HG02610 (cell line): ENCODE results near the gene LRRC46.

ENCODE experiments used
- ATAC-seq: cut with Tn5 transposase; IDR thresholded peaks from one replicate; pipeline ENCODE4 v1.9.1; 2021; ENCODE audit warnings: mild to moderate bottlenecking, moderate library complexity; ENCODE audit not compliant: unreplicated experiment

The LRRC46 gene, protein sequence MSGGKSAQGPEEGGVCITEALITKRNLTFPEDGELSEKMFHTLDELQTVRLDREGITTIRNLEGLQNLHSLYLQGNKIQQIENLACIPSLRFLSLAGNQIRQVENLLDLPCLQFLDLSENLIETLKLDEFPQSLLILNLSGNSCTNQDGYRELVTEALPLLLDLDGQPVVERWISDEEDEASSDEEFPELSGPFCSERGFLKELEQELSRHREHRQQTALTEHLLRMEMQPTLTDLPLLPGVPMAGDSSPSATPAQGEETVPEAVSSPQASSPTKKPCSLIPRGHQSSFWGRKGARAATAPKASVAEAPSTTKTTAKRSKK

DNA sequence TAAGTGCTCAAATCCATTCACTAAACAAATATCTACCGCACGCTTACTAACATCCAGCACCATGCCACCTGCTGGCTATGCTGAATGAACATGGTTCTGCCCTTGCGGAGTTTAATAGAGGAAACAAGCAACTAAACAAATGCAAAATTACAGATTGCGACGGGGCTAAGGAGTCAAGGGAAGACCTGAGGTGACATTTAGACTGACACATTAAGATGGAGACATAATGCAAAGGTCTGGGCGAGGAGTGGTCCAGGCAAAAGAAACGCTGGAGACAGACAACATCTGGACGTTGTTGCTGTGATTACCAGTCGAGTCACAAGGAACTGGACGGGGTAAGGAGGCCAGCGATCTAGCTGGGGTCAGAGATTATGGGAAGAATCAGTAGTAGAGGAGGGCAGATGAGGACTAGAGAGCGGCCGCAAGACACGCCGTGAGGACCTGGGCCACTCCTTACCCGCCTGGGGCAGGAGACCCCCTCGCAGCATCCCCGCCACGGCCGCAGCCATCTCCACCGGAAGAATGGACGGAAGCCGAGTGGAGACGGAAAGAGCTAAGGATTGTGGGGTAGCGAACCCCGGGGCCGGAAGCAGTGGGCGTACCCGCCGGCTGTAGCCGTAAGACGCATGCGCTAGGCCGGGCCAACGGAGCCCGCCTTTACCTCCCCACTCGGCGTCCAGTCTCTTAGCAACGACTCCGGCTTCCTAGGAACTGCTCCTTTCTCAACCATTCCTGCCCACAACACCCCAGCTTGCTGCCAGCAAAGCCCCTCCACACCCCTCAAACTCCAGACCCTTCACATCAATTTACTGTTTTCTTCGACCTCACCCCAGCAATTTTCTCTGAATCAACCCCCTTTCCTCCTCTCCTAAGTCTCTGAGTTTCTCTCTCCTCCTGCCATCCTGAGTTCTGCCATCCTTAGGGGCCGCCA lies at the start of gene LRRC46, which contains the start of gene MRPL10:
Gene LRRC46, plus strand, starts transcription at position 668 of the 931 bp plus-strand sequence. CDS start 320 bp downstream, outside the sequence.
Gene MRPL10, minus strand, starts transcription at position 539 of the 931 bp plus-strand sequence. Its CDS starts 30 bp downstream, at position 509.
- peak; percentile 89 for ATAC-seq

DNA sequence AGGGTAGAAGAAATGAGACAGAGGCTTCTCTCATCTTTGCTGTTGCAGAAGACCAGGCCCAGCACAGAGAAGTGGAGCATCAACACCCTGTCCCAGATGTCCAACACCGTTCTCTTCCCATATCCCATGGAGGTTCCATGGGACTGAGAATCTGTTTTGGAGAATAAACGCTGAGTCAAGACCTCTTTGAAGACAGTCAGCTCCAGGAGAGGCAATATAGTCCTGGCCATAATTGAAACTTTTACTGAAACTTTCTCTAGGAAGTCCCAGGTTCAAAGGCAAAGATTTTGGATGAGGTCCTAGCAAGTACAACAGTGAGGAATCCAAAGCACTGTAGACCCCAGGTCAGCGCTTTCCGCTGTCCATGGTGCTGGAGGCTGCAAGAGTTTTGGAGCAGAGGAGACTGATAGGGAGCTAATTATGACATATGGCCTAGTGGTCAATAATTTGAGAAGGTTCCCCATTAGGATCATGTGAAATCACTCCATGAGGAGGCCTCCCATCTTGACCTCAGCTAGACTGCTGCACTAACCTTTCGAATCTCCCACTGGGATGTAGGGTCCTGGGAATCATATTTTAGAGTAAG lies 45.8 kb upstream of the LRRC46 start:
- ATAC-seq = no peak

DNA sequence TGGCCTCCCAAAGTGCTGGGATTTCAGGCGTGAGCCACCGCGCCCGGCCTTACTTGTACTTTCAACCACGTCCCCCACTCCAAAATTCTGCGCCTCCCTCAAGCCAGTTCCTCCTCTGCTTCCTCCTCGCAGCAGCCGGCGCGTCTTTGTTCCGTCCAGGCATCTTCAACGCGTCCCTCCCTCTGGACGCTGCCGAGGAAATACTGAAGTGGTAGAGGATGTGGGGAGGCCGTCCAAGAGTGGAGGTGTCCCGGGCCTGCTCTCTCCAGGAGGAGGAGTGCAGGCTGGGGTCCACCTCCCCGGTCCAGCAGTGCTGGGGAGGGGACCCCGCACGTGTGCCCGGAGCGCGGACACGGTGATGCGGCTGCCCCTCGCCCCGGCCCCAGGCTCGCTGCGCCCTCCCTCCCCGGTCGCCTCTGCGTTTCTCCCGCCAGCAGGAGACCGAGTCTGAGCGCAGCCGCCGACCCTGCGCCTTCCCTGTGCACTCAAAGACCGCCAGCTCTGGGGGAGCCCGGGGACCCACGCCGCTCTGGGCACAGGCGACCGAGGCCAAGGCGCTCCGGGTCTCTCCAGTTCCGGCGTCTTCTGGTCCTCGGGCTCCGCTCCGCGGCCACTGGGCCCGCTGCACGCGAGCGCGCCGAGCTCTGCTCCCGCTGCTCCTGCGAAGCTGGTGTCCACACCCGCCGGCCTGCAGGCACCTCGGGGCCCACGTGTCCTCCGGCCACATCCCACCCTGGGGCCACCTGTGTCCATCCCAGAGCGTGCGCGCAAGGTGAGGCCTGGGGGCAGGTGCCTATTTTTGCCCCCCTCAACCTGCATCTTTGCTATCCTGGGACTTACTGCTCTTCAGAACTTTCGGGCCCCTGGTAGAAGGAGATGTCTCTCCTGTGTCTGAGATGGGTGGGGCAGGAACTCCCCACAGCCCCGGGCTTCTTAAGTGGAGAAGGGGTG lies 41.6 kb upstream of the LRRC46 start:
- no peak for ATAC-seq

DNA sequence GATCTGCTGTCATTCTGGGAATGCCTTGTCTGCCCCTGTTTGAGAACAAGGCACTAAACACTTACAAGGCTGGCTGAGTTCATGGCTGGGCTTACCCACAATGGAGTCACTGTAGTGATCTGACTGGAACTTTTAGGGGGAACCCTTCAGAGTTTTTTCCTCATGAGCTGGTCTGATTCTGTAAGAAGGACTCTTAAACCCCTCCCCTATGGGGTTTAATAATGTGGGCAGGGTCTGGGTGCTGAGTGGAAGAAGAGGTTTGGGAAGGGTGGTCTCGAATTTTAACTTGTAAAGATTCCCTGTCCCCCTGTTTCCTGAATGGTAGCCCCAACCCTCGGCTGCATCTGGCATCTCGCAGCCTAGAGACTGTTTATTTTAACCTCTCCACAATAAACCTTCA lies 40.4 kb upstream of the LRRC46 start:
- no peak for ATAC-seq

DNA sequence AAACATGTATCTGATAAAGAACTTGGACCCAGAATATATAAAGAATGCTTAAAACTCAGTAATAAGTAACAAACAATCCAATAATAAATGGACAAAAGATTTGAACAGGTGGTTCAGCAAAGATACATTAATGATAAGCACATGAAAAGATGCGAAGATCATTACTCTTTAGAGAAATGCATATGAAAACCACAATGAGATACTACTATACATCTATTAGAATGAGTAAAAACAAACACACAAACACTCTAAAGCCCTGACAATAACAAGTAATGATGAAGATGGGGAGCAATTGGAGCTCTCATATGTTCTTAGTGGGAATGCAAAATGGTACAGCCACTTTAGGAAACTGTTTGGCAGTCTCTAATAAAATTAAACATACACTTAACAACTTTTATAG lies 39.0 kb upstream of the LRRC46 start:
- no peak for ATAC-seq

GRCh38 chr17:47792979-47793378 lies 38.5 kb upstream of the LRRC46 start:
- ATAC-seq = no peak

- ATAC-seq = no peak
Observed at GRCh38 chr17:47797797-47798196, 33.7 kb upstream of the LRRC46 start.

DNA sequence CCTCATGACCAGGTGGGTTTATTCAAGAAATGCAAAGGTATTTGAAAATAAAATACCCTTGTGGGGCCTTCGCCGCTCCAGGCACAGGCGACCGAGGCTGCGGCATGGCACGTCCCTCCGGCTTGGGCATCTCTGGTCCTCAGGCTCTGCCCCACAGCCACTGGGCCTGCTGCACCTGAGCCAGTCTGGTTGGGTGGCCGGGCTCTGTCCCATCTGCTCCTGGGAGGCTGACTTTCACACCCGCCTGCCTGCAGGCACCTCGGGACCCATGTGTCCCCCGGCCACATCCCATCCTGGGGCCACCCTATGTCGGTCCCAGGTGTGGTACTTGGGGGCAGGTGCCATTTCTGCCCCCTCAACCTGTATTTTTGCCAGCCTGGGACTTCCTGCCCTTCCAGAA lies 30.8 kb upstream of the LRRC46 start:
- no peak for ATAC-seq

DNA sequence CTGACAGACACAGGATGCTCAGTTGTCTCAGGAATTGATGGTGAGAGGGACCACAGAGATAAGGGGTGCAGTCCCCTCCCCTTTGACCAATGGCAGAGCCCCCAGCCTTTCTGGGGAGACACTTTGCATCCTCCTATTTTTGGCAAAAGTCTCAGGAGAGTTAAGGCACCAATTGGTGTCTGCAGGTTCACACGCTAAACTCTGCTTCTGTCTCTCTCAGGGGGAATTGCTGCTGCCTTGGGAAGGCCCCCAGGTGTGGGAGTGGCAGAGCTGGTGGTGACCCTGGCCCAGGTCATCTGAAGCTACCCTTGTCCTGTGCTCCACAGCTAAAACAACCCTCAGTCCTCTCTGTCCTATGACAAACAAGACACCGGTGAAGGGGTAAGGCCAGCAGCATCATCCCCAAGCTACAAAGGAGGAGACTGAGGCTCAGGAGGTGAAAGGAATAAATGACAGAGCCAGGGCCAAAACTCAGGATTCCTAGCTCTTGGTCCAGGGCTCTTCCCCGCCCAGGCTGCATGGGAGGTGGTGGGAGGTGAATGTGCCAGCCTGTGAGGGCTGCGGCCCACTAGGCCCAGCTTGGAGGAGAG lies 30.2 kb upstream of the LRRC46 start:
- ATAC-seq = no peak

- no peak for ATAC-seq
Observed at GRCh38 chr17:47801906-47802305, 29.6 kb upstream of the LRRC46 start.

- no peak for ATAC-seq
Observed at GRCh38 chr17:47802341-47803022, 29.0 kb upstream of the LRRC46 start.

- no peak for ATAC-seq
Observed at GRCh38 chr17:47803201-47803600, 28.3 kb upstream of the LRRC46 start.

GRCh38 chr17:47803751-47804150 lies 27.7 kb upstream of the LRRC46 start:
- ATAC-seq = no peak

DNA sequence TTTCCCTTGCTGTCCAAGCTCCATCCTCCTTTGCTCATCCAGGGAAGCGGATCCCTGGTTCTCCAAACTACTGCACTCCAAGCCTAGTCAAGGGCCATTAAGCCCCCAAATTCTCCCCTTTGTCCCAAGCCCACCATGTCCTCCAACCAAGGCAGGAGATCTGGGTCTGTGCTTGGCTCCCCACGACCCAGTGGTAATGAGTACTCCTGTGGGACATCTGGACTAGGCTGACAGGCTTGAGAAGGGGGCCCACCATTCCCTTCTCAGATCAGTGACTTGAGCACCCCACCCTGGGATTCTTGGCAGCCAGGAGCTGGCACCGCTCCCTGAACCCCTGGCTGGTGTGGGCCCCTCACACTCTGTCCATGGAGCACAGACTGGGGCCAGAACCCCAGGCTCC lies 27.0 kb upstream of the LRRC46 start:
- ATAC-seq = no peak

GRCh38 chr17:47806026-47806912 lies 25.2 kb upstream of the LRRC46 start:
- ATAC-seq = no peak

- ATAC-seq = no peak
Observed at GRCh38 chr17:47806913-47807255, 24.6 kb upstream of the LRRC46 start.

DNA sequence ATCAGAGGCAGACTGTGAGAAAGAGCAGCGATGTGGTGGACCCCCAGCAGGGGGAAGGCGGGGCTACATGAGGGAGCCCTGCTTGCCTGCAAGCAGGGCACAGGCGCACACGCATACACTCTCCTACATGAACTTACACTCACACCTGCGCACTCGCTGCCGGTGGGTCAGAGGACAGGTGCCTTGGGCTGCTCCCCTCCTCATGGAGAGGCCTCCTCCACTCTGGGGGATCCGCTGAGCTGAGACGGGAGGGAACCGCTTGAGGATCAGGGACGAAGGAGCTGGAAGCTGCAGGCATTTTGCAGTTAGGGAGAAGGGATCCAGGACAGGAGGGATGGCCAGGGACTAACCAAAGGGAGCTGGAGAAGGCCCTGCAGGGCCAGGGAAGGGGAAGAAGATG lies 24.0 kb upstream of the LRRC46 start:
- ATAC-seq = no peak

DNA sequence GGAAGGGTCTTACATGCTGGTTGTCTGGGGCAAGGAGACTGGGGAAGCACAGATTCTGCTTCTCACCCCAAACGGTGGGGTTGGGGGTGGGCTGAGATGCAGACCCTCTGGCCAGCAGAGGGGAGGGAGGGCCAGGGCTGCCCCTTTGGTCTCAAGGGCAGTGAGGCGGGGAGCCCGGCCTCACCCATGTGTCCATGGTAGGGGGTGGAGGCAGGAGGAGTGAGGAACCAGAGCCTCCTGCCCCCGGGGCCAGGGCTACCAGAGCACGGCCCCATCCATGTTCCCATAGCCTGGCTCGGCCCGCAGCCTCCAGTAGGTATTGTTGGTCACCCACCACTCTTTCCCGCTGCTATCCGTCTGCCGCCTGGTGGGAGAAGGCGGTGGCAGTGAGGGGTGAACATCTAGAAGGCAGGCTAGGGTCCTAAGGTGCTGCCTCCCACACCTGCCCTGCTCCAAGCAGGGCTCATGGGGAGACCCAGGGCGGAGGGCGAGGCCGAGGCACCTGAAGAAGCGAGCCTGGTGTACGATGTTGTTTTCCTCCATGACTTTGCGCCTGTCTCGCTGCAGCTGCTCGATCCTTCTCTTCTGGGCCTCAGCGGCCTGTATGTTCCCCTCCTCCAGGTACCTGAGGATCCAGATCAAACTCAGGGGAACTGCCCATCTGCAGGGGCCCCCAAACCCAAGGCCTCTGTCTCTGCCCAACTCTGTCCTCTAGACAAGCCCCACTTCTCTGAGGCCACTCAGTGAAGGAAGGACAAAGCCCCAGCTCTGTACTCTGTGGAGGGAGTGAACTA lies 23.2 kb upstream of the LRRC46 start:
- ATAC-seq = no peak
